ENCODE data around the gene ARHGAP32.

GRCh38 chr11:129215506-129216245 lies 23.6 kb upstream of the ARHGAP32 start:
- TF ChIP-seq CTCF (IDR thresholded peaks at IDR 0.05; ENCODE audit: insufficient read depth, low read length, poor library complexity, severe bottlenecking) (no peak), EZH2phosphoT487 (conservative IDR thresholded peaks at IDR 0.05; ENCODE audit: low read length) (no peak)
